Raji (cell line): ENCODE data around the gene C2orf49.

ENCODE experiments used
- POLR2A ChIP-seq: IDR thresholded peaks from 2 replicates; pipeline ENCODE4 v1.6.1; 2011; ENCODE audit warnings: low read depth, low read length, control low read depth; ENCODE audit not compliant: insufficient read depth

Gene C2orf49

DNA sequence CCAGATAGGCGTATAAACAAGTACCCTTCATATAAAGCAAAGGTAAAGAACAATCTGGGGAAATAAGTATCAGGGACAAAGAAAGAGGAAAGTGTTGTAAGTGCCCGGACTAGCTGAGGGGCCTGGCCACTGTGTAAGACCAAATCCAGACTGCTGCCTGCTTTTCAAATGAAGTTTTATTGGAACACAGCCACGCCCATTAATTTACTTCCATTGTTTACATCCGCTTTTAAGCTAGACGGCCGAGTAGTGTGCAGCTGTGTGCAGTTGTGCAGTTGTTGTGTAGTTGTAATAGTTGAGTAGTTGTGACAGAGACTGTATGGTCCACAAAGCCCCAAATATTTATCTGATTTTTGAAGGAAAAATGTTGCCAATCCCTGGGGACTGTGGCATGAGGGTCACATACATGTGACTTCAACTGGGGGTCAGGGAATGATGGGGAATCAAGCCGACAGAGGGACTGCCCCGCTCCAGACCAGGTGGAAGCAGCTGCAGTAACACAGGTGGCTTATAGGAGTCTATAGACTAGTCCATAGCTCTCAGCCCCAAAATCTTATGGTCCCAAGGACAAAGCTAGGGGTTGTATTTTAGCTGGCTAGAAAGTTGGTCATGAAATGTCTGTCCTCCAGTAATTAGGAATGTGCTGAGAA is 31.5 kb downstream of the C2orf49 start:
- no peak for TF ChIP-seq POLR2A

DNA sequence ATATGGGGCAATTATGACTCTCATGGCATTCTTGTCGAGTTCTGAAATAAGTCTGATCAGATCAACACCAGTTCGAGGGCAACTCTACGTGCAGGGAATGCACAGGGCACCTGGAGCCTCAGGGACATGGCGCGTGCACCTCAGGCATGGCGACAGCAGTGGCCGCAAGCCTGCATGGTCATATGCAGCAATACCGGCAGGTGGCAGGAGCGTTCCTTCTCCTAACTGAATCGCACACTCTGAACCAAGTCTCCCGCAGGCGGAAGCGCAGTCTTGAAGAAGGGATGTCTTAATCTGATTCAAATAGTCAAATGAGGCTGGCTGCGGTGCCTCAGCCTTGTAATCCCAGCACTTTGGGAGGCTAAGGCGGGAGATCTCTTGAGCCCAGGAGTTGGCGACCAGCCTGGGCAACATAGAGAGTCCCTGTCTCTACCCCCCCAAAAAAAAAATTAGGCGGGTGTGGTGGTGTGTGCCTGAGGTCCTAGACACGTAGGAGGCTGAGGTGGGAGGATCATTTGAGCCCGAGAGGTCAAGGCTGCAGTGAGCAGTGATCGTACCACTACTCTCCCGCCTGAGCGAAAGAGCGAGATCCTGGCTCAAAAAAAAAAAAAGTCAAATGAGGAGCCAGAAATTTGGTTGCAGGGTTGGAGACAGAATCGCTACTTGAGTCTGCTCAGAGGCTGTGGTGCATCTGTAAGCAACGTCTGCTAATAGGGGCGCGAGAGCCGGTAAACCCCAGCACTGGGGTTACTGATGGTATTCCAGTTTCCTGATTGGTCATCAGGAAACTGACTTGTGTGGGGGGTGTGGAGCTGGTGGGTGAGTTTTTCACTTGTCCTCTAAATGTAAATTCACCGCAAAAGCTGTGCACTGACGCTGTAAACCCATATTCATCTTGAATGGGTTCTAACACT is 32.7 kb downstream of the C2orf49 start:
- no peak for TF ChIP-seq POLR2A

DNA sequence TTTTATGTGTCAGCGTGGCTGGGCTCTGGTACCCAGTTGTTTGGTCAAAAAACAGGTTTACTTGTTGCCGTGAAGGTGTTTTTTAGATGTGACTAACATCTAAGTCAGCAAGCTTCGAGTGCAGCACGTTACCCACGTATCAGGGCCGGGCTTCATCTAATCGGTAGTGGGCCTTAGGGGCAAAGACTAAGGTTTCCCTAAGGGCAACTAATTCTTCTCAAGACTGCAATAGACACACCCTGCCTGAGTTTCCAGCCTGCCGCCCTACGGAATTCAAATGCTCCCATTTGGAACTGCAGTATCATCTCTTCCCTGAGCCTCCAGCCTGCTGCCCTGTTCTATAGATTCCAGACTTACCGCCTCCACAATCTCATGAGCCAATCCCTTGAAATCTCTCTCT is 33.8 kb downstream of the C2orf49 start:
- TF ChIP-seq POLR2A, result no peak

DNA sequence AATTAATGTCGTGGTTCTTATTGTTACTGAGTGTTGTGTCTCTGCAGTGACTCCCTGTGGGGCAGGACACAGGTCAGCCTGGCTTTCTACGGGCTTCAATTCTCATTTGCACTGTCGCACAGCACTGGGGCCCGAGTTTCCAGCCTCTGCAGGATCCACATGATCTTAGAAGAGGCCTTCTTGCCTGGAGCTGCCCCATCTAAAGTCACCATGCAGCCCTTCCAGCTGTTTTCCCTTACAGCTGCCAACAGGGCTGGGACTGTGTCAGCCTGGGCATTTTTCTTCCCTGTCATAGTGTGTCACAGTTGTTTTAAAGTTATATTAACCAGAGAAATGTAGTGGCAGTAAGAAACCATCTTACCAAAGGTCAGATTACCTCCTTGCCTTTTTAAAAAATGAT is 34.5 kb downstream of the C2orf49 start:
- TF ChIP-seq POLR2A, result no peak

DNA sequence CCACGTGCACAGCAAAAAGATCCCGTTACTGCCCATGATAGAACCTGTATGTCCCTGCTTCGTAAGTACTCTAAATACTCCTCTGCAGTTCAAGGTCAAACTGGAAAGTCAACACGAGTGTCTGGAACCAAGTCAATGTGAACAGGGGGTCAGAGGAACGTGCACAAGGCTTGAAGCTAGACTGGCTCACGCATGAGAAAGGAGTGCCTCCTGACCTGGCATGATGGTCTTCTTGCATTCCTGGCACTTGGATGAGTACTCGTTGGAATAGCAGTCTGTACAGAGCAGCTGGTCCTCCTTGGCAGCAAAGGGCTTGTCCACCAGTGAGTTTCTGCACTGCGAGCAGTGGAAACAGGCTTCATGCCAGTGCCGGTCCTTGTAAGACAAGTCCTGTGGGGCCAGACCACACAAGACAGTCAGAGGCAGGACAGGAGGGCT is 36.0 kb downstream of the C2orf49 start:
- no peak for TF ChIP-seq POLR2A

DNA sequence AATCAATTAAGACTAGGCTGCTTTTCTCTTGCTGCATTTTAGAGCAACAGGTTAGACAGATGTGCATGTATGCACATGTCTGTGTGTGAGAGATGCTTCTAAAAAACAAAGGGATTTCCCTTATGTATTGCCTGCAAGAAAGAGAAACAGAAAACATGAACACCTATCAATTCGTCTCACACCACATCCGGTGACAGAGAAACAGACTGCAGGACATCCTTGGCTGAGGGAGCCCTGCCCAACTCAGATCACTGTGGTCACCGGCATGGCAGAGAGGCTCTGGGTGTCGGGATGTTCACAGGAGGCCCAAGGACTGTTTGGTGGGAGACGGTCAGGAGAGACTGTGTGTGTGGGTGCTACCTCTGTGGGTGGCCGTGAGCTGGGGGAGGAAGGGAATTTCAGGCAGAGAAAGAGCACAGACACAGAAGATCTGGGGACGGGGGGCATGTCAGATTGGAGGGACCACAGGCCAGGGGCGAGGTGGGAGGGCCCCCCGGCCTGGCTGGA is 36.6 kb downstream of the C2orf49 start:
- TF ChIP-seq POLR2A, result no peak

DNA sequence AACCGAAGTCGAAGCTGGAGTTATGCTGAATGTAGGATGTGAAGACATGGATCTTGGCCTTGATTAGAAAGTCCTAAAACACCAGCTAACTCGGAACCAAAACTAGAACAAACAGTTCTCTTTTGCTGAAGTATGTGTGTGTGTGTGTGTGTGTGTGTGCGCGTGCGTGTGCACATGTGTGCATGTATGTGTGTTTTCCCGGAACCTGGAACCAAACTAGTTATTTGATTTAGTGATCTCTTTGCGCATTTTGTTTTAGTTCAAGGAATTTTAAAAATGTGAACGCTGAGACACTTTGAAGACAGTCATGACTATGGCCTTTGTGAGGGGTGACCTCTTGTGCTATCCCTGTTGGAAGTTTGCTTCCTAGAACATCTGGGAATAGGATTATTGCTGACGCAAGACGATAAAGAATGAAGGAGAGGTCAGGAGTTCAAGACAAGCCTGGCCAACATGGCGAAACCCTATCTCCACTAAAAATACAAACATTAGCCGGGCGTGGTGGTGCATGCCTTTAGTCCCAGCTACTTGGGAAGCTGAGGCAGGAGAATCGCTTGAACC is 37.7 kb downstream of the C2orf49 start:
- no peak for TF ChIP-seq POLR2A

DNA sequence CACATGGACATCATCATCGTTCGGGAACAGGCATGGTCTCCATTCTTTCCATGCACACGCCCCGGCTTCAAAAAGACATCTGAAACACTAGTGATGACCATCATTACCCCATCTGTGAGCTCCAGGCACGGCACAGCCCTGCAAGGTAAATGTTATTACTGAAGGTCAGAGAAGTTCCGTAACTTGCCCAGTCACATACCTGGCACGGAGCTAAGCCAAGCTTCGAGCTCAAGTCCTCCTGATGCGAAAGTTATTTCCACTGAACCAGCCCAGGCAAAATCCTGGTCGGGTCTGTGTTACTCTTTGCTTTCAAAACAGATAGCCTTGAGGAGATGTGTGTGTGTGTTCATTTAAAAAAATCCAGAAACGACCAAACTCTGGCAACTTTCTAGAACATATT is 38.7 kb downstream of the C2orf49 start:
- TF ChIP-seq POLR2A, result no peak

DNA sequence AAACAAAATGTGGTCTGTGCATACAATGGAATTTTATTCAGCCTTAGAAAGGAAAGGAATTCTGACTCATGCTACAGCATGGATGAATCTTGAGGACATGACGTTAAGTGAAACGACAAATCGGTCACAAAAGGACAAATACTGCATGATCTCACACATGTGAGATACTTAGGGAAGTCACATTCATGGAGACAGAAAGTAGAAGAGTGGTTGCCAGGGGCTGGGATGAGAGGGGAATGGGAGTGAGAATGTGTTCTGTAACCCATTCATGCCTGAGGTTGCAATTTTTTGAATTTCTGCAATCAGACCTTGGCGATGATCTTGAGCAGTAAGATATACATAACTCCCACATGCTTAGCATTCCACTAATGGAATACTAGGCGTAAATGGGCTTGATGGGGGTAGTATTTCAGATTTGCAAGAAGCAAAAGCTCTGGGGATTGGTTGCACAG is 39.5 kb downstream of the C2orf49 start:
- no peak for TF ChIP-seq POLR2A

DNA sequence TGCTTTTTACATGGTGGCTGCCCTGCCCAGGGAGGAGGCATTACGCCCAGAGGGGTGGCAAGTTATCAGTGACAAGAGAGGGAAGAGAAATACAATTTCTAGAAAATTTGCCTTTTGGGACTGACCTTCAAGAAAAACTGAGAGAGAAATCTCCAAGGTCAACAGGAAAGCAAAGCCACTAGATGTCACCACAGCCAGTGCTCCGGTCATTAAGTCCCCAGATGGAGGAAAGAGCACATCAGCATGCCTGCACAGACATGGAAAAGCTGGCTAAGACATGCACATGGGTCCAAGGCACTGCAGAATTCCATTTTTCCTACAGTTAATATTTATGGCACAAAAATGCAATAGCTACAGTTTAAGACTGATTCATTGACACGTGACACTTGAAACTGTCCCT is 40.5 kb downstream of the C2orf49 start:
- TF ChIP-seq POLR2A, result no peak

DNA sequence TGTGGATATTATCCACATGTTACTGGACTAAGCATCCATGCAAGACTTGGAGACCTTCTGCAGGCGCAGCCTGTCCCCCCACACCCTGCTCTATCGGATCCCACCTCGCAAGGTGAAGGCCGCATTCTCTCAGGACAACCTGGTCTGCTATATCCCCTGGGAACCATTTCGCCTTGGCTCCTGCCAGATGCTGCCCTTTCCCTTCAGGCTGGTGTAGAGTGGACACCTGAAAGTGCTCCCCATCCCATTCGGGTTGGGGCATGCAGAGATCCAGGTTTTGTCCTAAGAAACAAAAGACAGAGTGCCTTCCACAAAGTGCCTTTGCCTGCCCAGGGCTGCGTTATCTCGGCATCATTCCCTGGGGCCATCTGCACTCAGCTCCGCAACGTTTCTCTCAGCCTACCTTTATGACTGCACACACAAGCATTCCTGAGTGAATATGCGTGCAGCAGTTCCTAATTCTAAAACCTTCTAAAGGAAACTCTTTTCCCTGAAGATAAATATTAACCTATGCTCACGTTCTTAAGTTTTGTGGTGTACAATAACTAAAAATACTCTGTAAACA is 41.0 kb downstream of the C2orf49 start:
- no peak for TF ChIP-seq POLR2A

DNA sequence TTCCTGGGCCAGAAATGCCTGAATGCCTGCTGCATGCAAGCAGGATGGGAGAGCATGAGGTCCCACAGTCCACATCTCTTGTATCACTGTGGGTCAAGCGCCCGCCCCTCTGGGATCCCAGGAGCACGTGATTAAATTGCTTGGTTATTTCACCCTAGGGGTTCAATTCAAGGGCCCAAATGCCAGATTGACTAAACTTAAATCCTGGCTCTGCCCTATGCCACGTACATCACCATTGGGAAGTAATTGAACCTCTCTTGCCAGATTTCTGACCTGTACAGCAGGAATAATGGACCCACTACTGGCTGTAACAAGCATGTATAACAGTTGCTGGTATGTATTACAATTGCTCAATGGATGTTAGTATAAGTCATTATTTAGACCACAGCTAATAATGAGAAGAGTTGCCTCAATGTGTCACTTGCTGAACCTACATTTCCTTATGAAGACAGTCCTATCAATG is 41.6 kb downstream of the C2orf49 start:
- TF ChIP-seq POLR2A, result no peak

DNA sequence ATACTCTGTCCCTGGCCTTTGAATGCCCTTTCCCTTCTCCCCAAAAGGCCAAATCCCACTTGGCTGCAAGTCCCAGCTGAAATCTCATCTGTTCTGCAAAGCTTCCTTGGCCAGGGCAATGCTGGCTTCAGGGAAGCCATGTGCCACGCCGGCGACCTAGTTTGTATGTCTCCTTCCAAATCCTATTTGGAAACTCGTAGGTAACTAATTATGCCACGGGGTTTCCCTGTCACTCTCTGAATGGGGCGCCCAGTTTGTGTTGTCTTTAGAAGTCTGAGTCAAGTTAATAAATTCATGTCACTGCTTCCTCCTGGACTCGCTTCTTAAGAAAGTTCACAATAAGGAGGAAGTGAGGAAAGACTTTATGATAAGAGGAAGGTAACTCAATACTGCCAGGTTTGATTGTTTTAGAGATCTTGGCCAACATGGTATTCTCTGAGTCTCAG is 42.4 kb downstream of the C2orf49 start:
- no peak for TF ChIP-seq POLR2A

DNA sequence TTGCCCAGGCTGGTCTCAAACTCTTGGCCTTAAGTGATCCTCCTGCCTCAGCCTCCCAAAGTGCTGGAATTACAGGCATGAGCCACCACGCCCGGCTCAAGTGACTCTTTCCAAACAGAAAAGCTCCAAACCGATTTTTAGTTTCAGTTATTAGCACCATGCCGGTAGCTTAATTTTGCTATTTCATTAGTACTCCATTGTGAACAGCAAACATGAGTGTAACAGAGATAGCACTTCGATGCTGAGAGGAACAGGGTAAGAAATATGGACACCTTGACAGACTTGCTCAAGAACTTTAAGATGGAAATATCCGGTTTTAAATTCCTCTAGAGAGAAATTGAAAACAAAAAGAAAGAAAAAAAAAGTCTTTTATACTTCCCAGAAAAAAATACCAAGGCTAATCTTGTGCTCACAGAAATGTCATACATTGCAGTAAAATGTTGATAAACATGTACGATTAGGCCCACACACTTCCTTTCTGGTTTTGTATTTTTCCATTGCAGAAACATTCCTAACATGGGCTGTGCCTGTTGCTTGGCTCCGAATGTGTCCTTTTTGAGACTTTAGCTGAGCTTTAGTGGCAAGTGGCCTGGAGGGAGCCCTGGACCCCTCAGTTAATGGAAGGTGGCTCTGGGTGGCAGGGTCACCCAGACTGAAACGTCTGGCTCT is 43.2 kb downstream of the C2orf49 start:
- no peak for TF ChIP-seq POLR2A
